Left forelimb (tissue), 1 donor: ENCODE measurements around the gene SV2B.
"Not testable (repeated sequence)": the region's sequence is repeated elsewhere in the genome, so short reads cannot be mapped to it uniquely, and the experiment has no call there.

Experiments
- DNase-seq: peaks from one replicate; pipeline ENCODE4 v3.0.0-alpha.2; 2018; ENCODE audit warnings: low spot score

SV2B gene

GRCh38 chr15:91311986-91312385 lies 211.9 kb downstream of the SV2B start:
- DNase-seq, result no peak

GRCh38 chr15:91316126-91316525 lies 216.1 kb downstream of the SV2B start:
- no peak for DNase-seq

GRCh38 chr15:91318516-91318915 lies 218.5 kb downstream of the SV2B start:
- DNase-seq, result no peak

- no peak for DNase-seq
Observed at GRCh38 chr15:91318931-91319330, 218.9 kb downstream of the SV2B start.

- DNase-seq, result no peak
Observed at GRCh38 chr15:91319371-91320059, 219.5 kb downstream of the SV2B start.

GRCh38 chr15:91320101-91320500 lies 220.0 kb downstream of the SV2B start:
- no peak for DNase-seq

GRCh38 chr15:91329914-91330313 lies 229.9 kb downstream of the SV2B start:
- DNase-seq, result no peak

GRCh38 chr15:91331581-91331980 lies 231.5 kb downstream of the SV2B start:
- DNase-seq, result no peak

GRCh38 chr15:91335702-91336101 lies 235.6 kb downstream of the SV2B start:
- no peak for DNase-seq

- DNase-seq, result no peak
Observed at GRCh38 chr15:91336687-91337086, 236.6 kb downstream of the SV2B start.

- DNase-seq, result no peak
Observed at GRCh38 chr15:91338766-91339165, 238.7 kb downstream of the SV2B start.

- no peak for DNase-seq
Observed at GRCh38 chr15:91342097-91342496, 242.0 kb downstream of the SV2B start.

GRCh38 chr15:91344912-91345311 lies 244.9 kb downstream of the SV2B start:
- DNase-seq, result not testable (repeated sequence)

GRCh38 chr15:91345736-91346135 lies 245.7 kb downstream of the SV2B start:
- DNase-seq, result no peak

GRCh38 chr15:91346259-91346658 lies 246.2 kb downstream of the SV2B start:
- DNase-seq, result no peak

- DNase-seq, result no peak
Observed at GRCh38 chr15:91348752-91349500, 248.9 kb downstream of the SV2B start.
